Measurements from ENCODE around the gene TMCO4.
A peak's percentile ranks its signal among the peaks of the same experiment; 100 is the strongest.

Gene TMCO4

DNA sequence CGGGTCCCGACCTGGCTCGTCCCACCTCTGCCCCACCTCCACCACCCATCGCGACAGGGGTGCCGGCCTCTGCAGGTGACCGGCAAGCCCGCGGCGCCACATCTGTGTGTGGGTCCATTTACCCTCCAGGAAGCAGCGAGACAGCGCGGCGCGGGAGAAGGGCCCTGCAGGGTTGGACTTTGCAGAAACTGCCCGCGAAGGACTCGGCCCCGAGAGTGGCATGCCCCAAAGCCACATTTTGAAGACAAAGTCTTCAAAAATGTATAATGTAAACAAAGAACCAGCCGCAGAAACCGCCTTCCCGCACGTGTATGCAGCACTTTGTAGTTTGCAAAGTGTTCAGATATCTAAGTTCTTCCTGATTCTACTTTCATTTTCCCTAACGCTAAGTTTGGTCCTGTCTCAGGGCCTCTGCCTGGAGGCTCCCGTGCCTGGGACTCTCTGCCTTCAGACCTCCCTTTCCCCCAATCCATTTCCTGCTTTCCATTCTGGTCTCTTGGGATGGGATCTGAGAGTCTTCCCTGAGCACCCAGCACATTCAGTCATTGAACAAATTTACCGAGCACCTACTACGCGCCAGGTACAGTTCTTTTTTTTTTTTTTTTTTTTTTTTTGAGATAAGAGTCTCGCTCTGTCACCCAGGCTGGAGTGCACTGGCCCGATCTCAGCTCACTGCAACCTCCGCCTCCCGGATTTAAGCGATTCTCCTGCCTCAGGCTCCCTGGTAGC lies 524 bp upstream of the TMCO4 start:
- Histone ChIP-seq H3K4me3 (ENCODE audit: low read depth, low read length) (peak overlapping the region; percentile 75), H2AFZ (ENCODE audit: insufficient read depth, low read length, poor library complexity) (peak overlapping the region; percentile 66), H3K9ac (ENCODE audit: low read length) (peak overlapping the region; percentile 42), H3K27me3 (ENCODE audit: insufficient read depth, low read length) (no peaks in the 10 kb centered on the region), H3K79me2 (ENCODE audit: control insufficient read depth, insufficient read depth, low read length, poor library complexity) (peaks cover 2% of the 10 kb centered on the region), H2BK5ac (ENCODE audit: low read depth, low read length, poor library complexity) (peak overlapping the region; percentile 31), H4K8ac (ENCODE audit: low read depth, low read length) (peak overlapping the region; percentile 83), H3K9me3 (ENCODE audit: insufficient read depth, low read depth, low read length) (no peaks in the 10 kb centered on the region), H3K36me3 (ENCODE audit: control insufficient read depth in 1 of 2, insufficient read depth in 2 of 2, low read length in 2 of 2) (no peaks in the 10 kb centered on the region), H3K4ac (ENCODE audit: low read depth, low read length) (peak overlapping the region; percentile 44), H3K14ac (ENCODE audit: low read length) (peak overlapping the region; percentile 65), H3K4me1 (ENCODE audit: control insufficient read depth in 1 of 2, insufficient read depth in 2 of 2, low read length in 2 of 2) (peaks cover 0 to 7% of the 10 kb centered on the region in 2 experiments), H2BK120ac (ENCODE audit: insufficient read depth, low read length, poor library complexity) (no peak overlapping the region), H2AK5ac (ENCODE audit: low read length) (no peak overlapping the region), H3K18ac (ENCODE audit: low read length) (no peak overlapping the region), H3K4me2 (ENCODE audit: low read length) (peak overlapping the region; percentile 93), H3K79me1 (ENCODE audit: low read length) (peaks cover 5% of the 10 kb centered on the region), H4K12ac (ENCODE audit: low read depth, low read length) (peak overlapping the region; percentile 80), H3K23ac (ENCODE audit: low read length) (no peak overlapping the region), H4K91ac (ENCODE audit: low read depth, low read length) (peak overlapping the region; percentile 38), H2BK12ac (ENCODE audit: low read length) (no peak overlapping the region), H3K27ac (ENCODE audit: low read depth, low read length) (no peak overlapping the region)
- WGBS (ENCODE audit: extremely low coverage, insufficient coverage, insufficient read length), result no CpG with 5 or more reads among the region's 33 CpGs
- peak; percentile 51 to 71 for DNase-seq

GRCh38 chr1:19798486-19799229 lies 1.1 kb downstream of the TMCO4 start:
- Histone ChIP-seq H3K4ac (ENCODE audit: low read depth, low read length) (no peak overlapping the region), H4K91ac (ENCODE audit: low read depth, low read length) (no peak overlapping the region)
- no CpG with 5 or more reads among the region's 6 CpGs for WGBS (ENCODE audit: extremely low coverage, insufficient coverage, insufficient read length)

DNA sequence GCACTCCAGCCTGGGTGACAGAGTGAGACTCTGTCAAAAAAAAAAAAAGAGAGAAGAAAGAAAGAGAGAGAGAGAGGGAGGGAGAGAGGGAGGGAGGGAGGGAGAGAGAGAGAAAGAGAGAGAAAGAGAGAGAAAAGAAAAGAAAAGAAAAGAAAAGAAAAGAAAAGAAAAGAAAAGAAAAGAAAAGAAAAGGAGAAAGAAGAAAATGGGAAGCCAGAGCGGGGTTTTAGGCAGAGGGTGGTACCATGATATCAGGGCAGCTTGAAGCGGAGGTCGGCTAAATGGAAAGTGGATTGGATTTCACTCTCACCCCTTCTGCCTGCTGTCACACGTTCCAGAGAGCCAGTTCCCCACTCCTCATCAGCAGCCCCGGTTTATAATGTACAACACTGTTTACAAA lies 1.9 kb downstream of the TMCO4 start:
- Histone ChIP-seq H3K4me1 (ENCODE audit: control insufficient read depth in 1 of 2, insufficient read depth in 2 of 2, low read length in 2 of 2) (peaks cover 0 to 7% of the 10 kb centered on the region in 2 experiments), H2BK120ac (ENCODE audit: insufficient read depth, low read length, poor library complexity) (no peak overlapping the region), H3K9me3 (ENCODE audit: insufficient read depth, low read depth, low read length) (no peaks in the 10 kb centered on the region), H3K23ac (ENCODE audit: low read length) (no peak overlapping the region), H4K12ac (ENCODE audit: low read depth, low read length) (no peak overlapping the region), H3K79me1 (ENCODE audit: low read length) (peaks cover 5% of the 10 kb centered on the region), H3K27ac (ENCODE audit: low read depth, low read length) (no peak overlapping the region), H2BK12ac (ENCODE audit: low read length) (no peak overlapping the region), H3K14ac (ENCODE audit: low read length) (no peak overlapping the region), H3K79me2 (ENCODE audit: control insufficient read depth, insufficient read depth, low read length, poor library complexity) (peaks cover 2% of the 10 kb centered on the region), H4K8ac (ENCODE audit: low read depth, low read length) (no peak overlapping the region), H3K36me3 (ENCODE audit: control insufficient read depth in 1 of 2, insufficient read depth in 2 of 2, low read length in 2 of 2) (no peaks in the 10 kb centered on the region), H2BK5ac (ENCODE audit: low read depth, low read length, poor library complexity) (no peak overlapping the region), H2AFZ (ENCODE audit: insufficient read depth, low read length, poor library complexity) (no peak overlapping the region), H3K27me3 (ENCODE audit: insufficient read depth, low read length) (no peaks in the 10 kb centered on the region), H3K4me3 (ENCODE audit: low read depth, low read length) (no peak overlapping the region), H2AK5ac (ENCODE audit: low read length) (no peak overlapping the region), H3K4me2 (ENCODE audit: low read length) (no peak overlapping the region), H3K18ac (ENCODE audit: low read length) (no peak overlapping the region), H4K91ac (ENCODE audit: low read depth, low read length) (no peak overlapping the region), H3K4ac (ENCODE audit: low read depth, low read length) (no peak overlapping the region), H3K9ac (ENCODE audit: low read length) (no peak overlapping the region)
- WGBS (ENCODE audit: extremely low coverage, insufficient coverage, insufficient read length), result no CpG with 5 or more reads among the region's 5 CpGs
- DNase-seq, result no peak

More at GRCh38 chr1:19798486-19799229, 1.1 kb downstream of the TMCO4 start:
- Histone ChIP-seq H2BK12ac (ENCODE audit: low read length) (no peak overlapping the region), H3K18ac (ENCODE audit: low read length) (no peak overlapping the region), H3K36me3 (ENCODE audit: control insufficient read depth in 1 of 2, insufficient read depth in 2 of 2, low read length in 2 of 2) (no peaks in the 10 kb centered on the region), H3K4me2 (ENCODE audit: low read length) (no peak overlapping the region), H4K12ac (ENCODE audit: low read depth, low read length) (peak overlapping the region; percentile 34), H4K8ac (ENCODE audit: low read depth, low read length) (no peak overlapping the region), H2AFZ (ENCODE audit: insufficient read depth, low read length, poor library complexity) (no peak overlapping the region), H3K79me1 (ENCODE audit: low read length) (peaks cover 5% of the 10 kb centered on the region), H3K9ac (ENCODE audit: low read length) (no peak overlapping the region), H3K9me3 (ENCODE audit: insufficient read depth, low read depth, low read length) (no peaks in the 10 kb centered on the region), H2AK5ac (ENCODE audit: low read length) (no peak overlapping the region), H3K27ac (ENCODE audit: low read depth, low read length) (no peak overlapping the region), H2BK5ac (ENCODE audit: low read depth, low read length, poor library complexity) (no peak overlapping the region), H3K4me3 (ENCODE audit: low read depth, low read length) (no peak overlapping the region), H3K4me1 (ENCODE audit: control insufficient read depth in 1 of 2, insufficient read depth in 2 of 2, low read length in 2 of 2) (peaks cover 0 to 7% of the 10 kb centered on the region in 2 experiments), H3K27me3 (ENCODE audit: insufficient read depth, low read length) (no peaks in the 10 kb centered on the region), H2BK120ac (ENCODE audit: insufficient read depth, low read length, poor library complexity) (no peak overlapping the region), H3K14ac (ENCODE audit: low read length) (no peak overlapping the region), H3K23ac (ENCODE audit: low read length) (no peak overlapping the region), H3K79me2 (ENCODE audit: control insufficient read depth, insufficient read depth, low read length, poor library complexity) (peaks cover 2% of the 10 kb centered on the region)
- DNase-seq, result peak in 1 of 2 donors; percentile 17

GRCh38 chr1:19794583-19794982 lies 5.1 kb downstream of the TMCO4 start:
- H3K79me1 ChIP-seq (ENCODE audit: low read length), result peaks cover 3% of the 10 kb centered on the region
- no peak overlapping the region for H2BK5ac ChIP-seq (ENCODE audit: low read depth, low read length, poor library complexity)
- H3K9me3 ChIP-seq (ENCODE audit: insufficient read depth, low read depth, low read length), result no peaks in the 10 kb centered on the region
- H2AK5ac ChIP-seq (ENCODE audit: low read length), result no peak overlapping the region
- no CpG with 5 or more reads among the region's 4 CpGs for WGBS (ENCODE audit: extremely low coverage, insufficient coverage, insufficient read length)
- H2BK12ac ChIP-seq (ENCODE audit: low read length), result no peak overlapping the region
- no peak overlapping the region for H3K27ac ChIP-seq (ENCODE audit: low read depth, low read length)
- H4K91ac ChIP-seq (ENCODE audit: low read depth, low read length), result no peak overlapping the region
- H3K27me3 ChIP-seq (ENCODE audit: insufficient read depth, low read length), result no peaks in the 10 kb centered on the region
- H3K4ac ChIP-seq (ENCODE audit: low read depth, low read length), result no peak overlapping the region
- H4K8ac ChIP-seq (ENCODE audit: low read depth, low read length), result no peak overlapping the region
- H3K23ac ChIP-seq (ENCODE audit: low read length), result no peak overlapping the region
- H2BK120ac ChIP-seq (ENCODE audit: insufficient read depth, low read length, poor library complexity), result no peak overlapping the region
- no peak overlapping the region for H3K14ac ChIP-seq (ENCODE audit: low read length)
- no peaks in the 10 kb centered on the region for H3K36me3 ChIP-seq (ENCODE audit: control insufficient read depth in 1 of 2, insufficient read depth in 2 of 2, low read length in 2 of 2)
- no peak overlapping the region for H3K9ac ChIP-seq (ENCODE audit: low read length)
- no peak overlapping the region for H3K18ac ChIP-seq (ENCODE audit: low read length)
- peak in 1 of 2 donors; percentile 66 for DNase-seq
- no peak overlapping the region for H3K4me3 ChIP-seq (ENCODE audit: low read depth, low read length)
- H2AFZ ChIP-seq (ENCODE audit: insufficient read depth, low read length, poor library complexity), result no peak overlapping the region
- no peak overlapping the region for H4K12ac ChIP-seq (ENCODE audit: low read depth, low read length)
- H3K4me2 ChIP-seq (ENCODE audit: low read length), result no peak overlapping the region
- no peaks in the 10 kb centered on the region for H3K79me2 ChIP-seq (ENCODE audit: control insufficient read depth, insufficient read depth, low read length, poor library complexity)
- peaks cover 0 to 4% of the 10 kb centered on the region in 2 experiments for H3K4me1 ChIP-seq (ENCODE audit: control insufficient read depth in 1 of 2, insufficient read depth in 2 of 2, low read length in 2 of 2)
